Loucy (cell line): ENCODE data around the gene SPC25.

Experiments used
- CTCF ChIP-seq: fragments of 200-600 bp; sonication (generic); conservative IDR thresholded peaks from 2 replicates; pipeline ENCODE4 v1.5.1; 2014; ENCODE audit warnings: mild to moderate bottlenecking, antibody characterized with exemption, low read length
- EZH2phosphoT487 ChIP-seq: fragments of 200-600 bp; IDR thresholded peaks from 2 replicates; pipeline ENCODE4 v1.6.1; 2018; ENCODE audit warnings: antibody characterized with exemption, mild to moderate bottlenecking, moderate library complexity, borderline replicate concordance

DNA sequence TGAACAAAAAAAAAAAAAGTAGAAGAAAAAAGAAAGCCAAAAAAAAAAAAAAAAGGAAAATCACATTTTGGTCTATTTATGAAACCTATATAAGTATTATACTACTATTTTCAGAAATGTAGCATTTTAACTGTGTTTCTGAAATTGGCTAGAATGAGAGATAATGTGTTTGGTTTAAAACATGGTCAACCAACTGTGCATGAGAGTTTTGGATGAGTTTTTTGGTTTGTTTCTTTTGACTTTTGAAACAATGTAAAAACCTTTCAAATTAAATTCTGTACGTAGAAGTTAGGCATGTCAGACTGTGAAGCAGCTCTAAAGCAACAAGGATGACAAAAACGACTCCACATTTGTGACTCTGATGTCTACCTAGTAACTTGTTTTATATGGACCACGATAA lies 34.6 kb downstream of the SPC25 start:
- TF ChIP-seq CTCF, result no peak
- no peak for TF ChIP-seq EZH2phosphoT487
